ENCODE data around the gene TMEM178B.

- TF ChIP-seq, protein P1, sequence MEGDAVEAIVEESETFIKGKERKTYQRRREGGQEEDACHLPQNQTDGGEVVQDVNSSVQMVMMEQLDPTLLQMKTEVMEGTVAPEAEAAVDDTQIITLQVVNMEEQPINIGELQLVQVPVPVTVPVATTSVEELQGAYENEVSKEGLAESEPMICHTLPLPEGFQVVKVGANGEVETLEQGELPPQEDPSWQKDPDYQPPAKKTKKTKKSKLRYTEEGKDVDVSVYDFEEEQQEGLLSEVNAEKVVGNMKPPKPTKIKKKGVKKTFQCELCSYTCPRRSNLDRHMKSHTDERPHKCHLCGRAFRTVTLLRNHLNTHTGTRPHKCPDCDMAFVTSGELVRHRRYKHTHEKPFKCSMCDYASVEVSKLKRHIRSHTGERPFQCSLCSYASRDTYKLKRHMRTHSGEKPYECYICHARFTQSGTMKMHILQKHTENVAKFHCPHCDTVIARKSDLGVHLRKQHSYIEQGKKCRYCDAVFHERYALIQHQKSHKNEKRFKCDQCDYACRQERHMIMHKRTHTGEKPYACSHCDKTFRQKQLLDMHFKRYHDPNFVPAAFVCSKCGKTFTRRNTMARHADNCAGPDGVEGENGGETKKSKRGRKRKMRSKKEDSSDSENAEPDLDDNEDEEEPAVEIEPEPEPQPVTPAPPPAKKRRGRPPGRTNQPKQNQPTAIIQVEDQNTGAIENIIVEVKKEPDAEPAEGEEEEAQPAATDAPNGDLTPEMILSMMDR (IDR thresholded peaks at IDR 0.05; ENCODE audit: low read depth, low read length, poor library complexity, severe bottlenecking) = no peak
- TF ChIP-seq EZH2phosphoT487 (IDR thresholded peaks at IDR 0.05; ENCODE audit: borderline replicate concordance, low read length) = no peak
Observed at GRCh38 chr7:141234335-141235105, 160.7 kb downstream of the TMEM178B start.

Measured in DOHH2 (cell line).